ENCODE results near the gene LRGUK. TPM values are rescaled to one million over a fixed set of nuclear protein-coding genes. Genes with fewer than 3 reads are reported as not detected.
"Not testable (repeated sequence)": the region's sequence is repeated elsewhere in the genome, so short reads cannot be mapped to it uniquely, and the experiment has no call there.

Gene LRGUK
- total RNA-seq, 2 donors from 2014 or later = 0.30 to 0.42 TPM

DNA sequence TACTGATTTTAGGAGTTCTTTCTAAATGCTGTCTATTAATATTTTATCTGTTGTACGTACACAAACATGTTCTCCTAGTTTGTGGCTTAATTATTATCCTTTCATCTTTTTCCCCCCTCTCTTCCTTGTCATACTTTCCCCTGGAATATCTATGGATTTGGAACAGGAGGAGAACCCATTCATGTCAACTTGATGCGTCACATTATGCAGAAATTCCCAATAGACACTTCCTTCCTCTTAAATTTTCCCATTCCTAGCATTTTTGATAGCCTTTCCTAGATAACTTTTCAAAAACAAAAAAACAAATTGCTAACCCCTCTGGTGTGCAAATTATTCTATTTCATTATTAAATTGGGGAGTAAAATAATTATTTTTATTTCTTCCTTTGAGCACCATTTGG, 153.4 kb downstream of the LRGUK start:
- no peaks in the 10 kb centered on the region for H3K4me1 Mint-ChIP-seq
- H3K9me3 Mint-ChIP-seq = peaks cover 3% of the 10 kb centered on the region
- H3K4me3 Mint-ChIP-seq = no peak overlapping the region
- no peaks in the 10 kb centered on the region for H3K36me3 Mint-ChIP-seq (ENCODE audit: low read depth)
- peaks cover 33% of the 10 kb centered on the region for H3K27me3 Mint-ChIP-seq
- ATAC-seq (replicated peaks) = no peak
- H3K27ac Mint-ChIP-seq = no peak overlapping the region

DNA sequence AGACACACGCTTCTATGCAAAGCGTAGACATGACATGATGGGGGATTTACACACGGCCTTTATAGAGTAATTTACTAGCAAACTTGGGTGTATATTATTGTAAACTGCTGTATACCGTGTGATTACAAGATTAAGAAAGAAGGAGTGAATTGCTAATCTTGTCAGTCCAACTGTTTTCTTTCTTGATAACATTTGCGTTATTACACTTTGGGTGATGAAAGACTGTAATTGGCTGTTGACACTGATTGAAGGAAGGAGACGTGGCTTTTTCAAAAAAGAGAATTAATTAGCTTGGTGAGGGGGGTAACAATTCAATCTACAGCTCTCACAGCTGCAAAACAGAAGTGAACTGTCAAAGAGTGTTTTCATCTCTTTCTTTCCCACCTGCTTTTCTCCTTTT, 156.9 kb downstream of the LRGUK start:
- H3K9me3 Mint-ChIP-seq = peaks cover 3% of the 10 kb centered on the region
- no peak overlapping the region for H3K27ac Mint-ChIP-seq
- H3K4me1 Mint-ChIP-seq = no peaks in the 10 kb centered on the region
- no peak for ATAC-seq (replicated peaks)
- H3K27me3 Mint-ChIP-seq = peaks cover 24% of the 10 kb centered on the region
- H3K4me3 Mint-ChIP-seq = no peak overlapping the region
- H3K36me3 Mint-ChIP-seq (ENCODE audit: low read depth) = no peaks in the 10 kb centered on the region

DNA sequence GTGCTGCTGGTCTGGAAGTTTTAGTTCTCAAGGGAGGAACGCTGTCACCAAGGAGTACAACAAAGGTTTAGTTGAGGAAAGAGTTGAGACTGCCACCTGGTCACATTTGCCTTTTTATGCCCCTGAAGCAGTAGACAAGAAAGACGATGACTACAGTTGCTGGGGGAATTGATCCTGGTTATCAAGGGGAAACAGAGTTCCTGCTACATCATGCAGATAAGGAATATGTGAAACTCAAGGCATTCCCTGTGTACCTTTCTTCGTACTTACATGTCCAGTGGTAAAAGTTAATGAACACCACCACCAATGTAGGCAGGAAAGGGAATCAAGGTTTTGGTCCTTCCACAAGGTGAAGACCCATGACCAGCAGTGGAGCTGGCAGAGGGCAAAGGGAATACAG, 157.8 kb downstream of the LRGUK start:
- no peaks in the 10 kb centered on the region for H3K4me1 Mint-ChIP-seq
- no peak overlapping the region for H3K27ac Mint-ChIP-seq
- no peak overlapping the region for H3K4me3 Mint-ChIP-seq

DNA sequence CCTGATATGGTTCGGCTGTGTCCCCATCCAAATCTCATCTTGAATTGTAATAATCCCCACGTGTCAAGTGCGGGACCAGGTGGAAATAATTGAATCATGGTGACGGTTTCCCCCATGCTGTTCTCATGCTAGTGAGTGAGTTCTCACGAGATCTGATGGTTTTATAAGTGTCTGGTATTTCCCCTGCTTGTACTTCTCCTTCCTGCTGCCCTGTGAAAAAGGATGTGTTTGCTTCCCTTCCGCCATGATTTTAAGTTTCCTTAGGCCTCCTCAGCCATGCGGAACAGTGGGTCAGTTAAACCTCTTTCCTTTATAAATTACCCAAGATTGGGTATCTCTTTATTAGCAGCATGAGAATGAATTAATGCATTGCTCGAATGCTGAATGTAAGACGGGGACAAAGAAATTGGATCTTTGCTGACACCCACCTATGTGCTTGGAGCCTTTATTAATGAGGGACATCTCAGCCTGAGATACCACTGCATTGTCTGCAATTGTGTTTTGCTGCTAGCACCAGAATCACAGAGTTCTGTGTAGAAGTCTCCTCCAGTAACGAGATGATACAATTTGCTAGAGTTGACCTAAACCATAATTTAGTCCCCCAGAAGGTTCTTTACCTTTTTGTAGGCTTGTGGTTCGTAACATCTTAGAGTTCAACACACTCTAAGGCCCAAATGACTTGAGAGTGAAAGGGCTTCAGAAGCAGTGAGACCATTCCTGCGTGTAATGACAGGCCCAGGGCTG, 160.9 kb downstream of the LRGUK start:
- H3K27me3 Mint-ChIP-seq = peaks cover 10% of the 10 kb centered on the region
- H3K4me3 Mint-ChIP-seq = no peak overlapping the region
- no peak for ATAC-seq (replicated peaks)

More for the DNA sequence above, 157.8 kb downstream of the LRGUK start:
- no peak for ATAC-seq (replicated peaks)
- Mint-ChIP-seq H3K36me3 (ENCODE audit: low read depth) (no peaks in the 10 kb centered on the region), H3K27me3 (peaks cover 19% of the 10 kb centered on the region), H3K9me3 (peaks cover 3% of the 10 kb centered on the region)

DNA sequence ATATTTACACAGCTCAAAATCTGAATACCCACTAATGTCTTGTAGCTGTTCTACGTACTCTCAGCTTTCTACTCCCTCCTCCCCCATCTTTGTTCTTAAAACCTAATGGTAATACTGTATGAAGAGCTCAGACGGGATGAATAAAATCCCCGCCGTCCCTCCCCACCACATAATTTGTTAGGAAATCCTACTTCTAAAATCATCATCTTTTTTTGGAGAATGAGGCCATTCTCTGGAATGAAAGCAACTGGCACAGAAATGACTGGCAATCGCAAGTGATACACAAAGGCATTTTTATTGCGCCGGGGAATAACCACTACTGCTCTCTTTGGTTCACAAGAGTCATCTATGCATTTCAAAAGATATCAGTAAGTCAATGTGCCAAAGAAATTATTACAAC, 162.3 kb downstream of the LRGUK start:
- Mint-ChIP-seq H3K27ac (no peak overlapping the region), H3K4me3 (no peak overlapping the region), H3K4me1 (no peaks in the 10 kb centered on the region), H3K27me3 (peaks cover 6% of the 10 kb centered on the region), H3K36me3 (ENCODE audit: low read depth) (peaks cover 6% of the 10 kb centered on the region), H3K9me3 (no peaks in the 10 kb centered on the region)
- no peak for ATAC-seq (replicated peaks)

More for the DNA sequence above, 160.9 kb downstream of the LRGUK start:
- no peaks in the 10 kb centered on the region for H3K4me1 Mint-ChIP-seq
- H3K9me3 Mint-ChIP-seq = peaks cover 3% of the 10 kb centered on the region
- no peaks in the 10 kb centered on the region for H3K36me3 Mint-ChIP-seq (ENCODE audit: low read depth)
- H3K27ac Mint-ChIP-seq = no peak overlapping the region

DNA sequence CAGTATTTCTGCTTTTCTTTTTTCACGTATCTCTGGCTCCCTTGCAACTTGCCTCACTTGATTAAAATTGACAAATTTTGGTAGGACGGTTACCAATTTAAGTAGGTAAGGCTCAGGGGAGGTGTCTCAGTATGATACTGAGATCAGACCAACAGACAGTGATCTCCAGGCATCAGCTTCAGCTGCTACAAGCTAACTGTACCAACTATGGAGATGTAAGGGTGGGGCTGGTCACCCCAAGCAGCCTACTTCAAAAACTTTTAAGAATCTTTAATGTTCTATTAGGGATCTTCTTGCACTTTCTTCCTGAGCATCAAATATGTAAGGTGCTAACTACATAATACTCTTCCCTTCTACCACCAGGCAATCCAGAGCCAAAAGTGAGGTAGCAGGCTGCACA, 162.7 kb downstream of the LRGUK start:
- no peak overlapping the region for H3K27ac Mint-ChIP-seq
- no peak overlapping the region for H3K4me3 Mint-ChIP-seq
- peaks cover 10% of the 10 kb centered on the region for H3K36me3 Mint-ChIP-seq (ENCODE audit: low read depth)
- no peaks in the 10 kb centered on the region for H3K9me3 Mint-ChIP-seq
- no peak for ATAC-seq (replicated peaks)
- peaks cover 6% of the 10 kb centered on the region for H3K27me3 Mint-ChIP-seq
- no peaks in the 10 kb centered on the region for H3K4me1 Mint-ChIP-seq

DNA sequence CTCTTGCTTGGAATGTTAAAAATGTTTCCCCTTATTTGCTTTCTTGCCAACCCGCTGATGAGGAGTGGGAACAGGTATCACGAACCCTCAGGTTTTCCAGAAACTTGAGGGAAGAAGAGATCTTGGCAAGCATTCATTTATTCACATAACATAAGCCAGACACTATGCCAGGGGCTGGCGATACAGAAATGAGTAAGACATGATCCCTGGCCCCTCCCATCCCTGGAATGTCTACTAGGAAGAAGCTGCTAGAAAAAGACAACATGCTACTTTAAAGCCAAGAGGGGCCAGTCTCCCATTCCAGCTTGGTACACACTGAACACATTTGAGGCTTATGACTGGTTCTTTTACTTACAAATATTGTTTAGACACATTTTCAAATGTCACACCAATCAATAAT, 163.1 kb downstream of the LRGUK start:
- H3K36me3 Mint-ChIP-seq (ENCODE audit: low read depth) = peaks cover 14% of the 10 kb centered on the region
- H3K9me3 Mint-ChIP-seq = no peaks in the 10 kb centered on the region
- H3K27ac Mint-ChIP-seq = no peak overlapping the region
- H3K4me3 Mint-ChIP-seq = no peak overlapping the region
- no peak for ATAC-seq (replicated peaks)
- H3K4me1 Mint-ChIP-seq = no peaks in the 10 kb centered on the region
- H3K27me3 Mint-ChIP-seq = peaks cover 2% of the 10 kb centered on the region

DNA sequence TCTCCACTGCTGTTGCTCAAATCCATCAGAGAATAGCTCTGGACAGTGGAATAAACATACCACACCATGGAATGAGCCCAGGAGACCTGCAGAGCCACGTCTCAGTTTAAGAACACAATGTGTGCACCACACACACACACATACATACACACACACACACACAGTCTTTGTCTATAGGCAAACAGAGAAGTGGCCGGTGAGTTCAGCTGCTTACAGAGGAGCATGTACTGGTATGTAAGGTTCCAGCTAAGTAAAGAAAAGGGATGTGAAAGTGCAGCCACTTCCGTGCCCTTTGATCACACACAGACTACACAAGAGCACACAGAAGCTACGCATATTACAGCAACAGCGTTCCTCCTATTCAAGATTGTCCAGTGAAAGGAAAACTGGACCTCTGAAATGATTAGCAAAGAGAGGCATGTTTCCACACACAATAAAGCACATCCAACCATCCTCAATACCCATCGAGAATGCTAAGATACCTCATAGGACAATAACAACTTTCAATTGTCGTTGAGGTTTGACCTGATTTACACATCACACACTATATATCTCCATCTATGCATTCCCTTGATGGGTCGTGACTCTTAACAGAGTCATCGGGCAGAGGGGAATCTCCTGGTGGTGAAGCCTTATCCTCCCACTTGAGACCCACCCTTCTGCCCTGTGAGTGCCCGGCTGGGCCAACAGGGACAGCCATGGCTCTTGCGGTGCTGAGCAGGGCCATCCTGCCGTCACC, 166.0 kb downstream of the LRGUK start:
- ATAC-seq (replicated peaks) = no peak
- H3K4me3 Mint-ChIP-seq = no peak overlapping the region
- H3K9me3 Mint-ChIP-seq = no peaks in the 10 kb centered on the region
- no peaks in the 10 kb centered on the region for H3K27me3 Mint-ChIP-seq
- no peak overlapping the region for H3K27ac Mint-ChIP-seq
- peaks cover 33% of the 10 kb centered on the region for H3K36me3 Mint-ChIP-seq (ENCODE audit: low read depth)
- H3K4me1 Mint-ChIP-seq = no peaks in the 10 kb centered on the region

DNA sequence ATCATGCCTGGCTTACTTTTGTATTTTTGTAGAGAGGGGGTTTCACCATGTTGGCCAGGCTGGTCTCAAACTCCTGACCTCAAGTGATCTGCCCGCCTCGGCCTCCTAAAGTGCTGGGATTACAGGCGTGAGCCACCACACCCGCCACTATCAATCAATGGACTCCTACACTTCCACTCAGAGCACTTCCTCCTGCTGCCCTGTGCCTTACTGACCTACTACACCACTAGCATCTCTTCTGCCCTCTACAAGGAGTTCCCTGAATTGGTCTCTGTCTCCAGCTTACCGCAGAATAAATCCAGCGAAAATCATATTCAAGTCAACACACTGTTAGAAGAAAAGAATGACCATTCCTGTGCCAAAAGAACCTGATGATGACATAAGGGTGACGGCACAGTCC, 168.8 kb downstream of the LRGUK start:
- not testable (repeated sequence) for H3K4me3 Mint-ChIP-seq; H3K4me1 Mint-ChIP-seq; H3K9me3 Mint-ChIP-seq; H3K27me3 Mint-ChIP-seq; ATAC-seq (replicated peaks); H3K27ac Mint-ChIP-seq
- peaks cover 57% of the 10 kb centered on the region for H3K36me3 Mint-ChIP-seq (ENCODE audit: low read depth)

DNA sequence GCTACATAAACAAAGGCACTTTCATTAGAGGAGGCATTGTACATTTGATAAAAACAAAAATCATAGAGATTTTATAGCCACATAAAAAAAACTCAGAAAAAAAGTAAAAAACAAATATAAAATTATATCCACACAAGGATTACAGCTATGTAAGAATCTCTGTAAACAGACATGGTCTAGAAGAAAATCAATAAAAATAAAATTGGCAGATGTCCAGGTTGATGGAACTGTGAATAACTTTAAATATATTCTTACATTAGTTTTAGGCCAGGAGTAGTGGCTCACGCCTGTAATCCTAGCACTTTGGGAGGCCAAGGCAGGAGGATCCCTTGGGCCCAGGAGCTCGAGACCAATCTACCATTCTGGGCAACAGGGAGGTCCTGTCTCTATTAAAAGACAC, 170.3 kb downstream of the LRGUK start:
- H3K27me3 Mint-ChIP-seq = no peaks in the 10 kb centered on the region
- no peak for ATAC-seq (replicated peaks)
- H3K4me1 Mint-ChIP-seq = no peaks in the 10 kb centered on the region
- H3K9me3 Mint-ChIP-seq = no peaks in the 10 kb centered on the region
- H3K27ac Mint-ChIP-seq = no peak overlapping the region
- no peak overlapping the region for H3K4me3 Mint-ChIP-seq
- H3K36me3 Mint-ChIP-seq (ENCODE audit: low read depth) = peaks cover 72% of the 10 kb centered on the region

DNA sequence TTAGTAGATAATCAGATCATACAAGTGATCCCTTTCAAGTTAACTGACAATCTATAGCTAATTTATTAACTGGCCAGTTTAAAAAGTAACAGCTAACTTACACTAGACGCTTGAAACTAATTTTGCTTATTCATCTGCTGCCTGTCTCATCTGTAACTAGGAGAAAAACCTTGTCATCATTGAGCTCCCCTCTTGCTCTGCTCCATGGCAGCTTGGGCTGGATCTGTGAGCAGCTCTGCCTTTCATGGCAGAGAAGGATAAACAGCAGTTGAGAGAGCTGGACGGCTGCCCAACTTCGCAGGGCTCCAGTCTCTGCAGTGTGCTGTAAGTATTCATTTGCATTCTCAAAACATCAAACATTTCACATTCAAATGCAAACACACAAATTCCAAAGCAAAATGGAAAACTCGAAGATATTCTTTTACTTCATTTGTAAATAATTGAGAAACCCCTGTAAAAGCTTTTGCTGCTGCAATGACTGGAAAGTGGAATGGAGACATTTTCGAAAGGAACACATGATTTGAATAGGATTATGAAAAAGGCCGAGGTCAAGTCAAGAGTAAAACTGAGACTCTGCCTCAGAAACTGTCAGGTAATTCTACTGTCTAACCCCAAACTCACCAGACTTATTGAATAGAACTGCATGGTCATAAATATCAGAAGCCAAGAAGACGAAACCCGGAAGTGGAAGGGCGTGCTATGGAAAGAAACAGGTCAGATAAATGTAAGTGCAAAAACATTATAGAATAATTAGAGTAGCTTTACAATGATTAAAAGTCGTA, 172.0 kb downstream of the LRGUK start:
- Mint-ChIP-seq H3K27ac (no peak overlapping the region), H3K4me1 (no peaks in the 10 kb centered on the region), H3K4me3 (no peak overlapping the region), H3K27me3 (no peaks in the 10 kb centered on the region), H3K9me3 (no peaks in the 10 kb centered on the region), H3K36me3 (ENCODE audit: low read depth) (peaks cover 82% of the 10 kb centered on the region)
- ATAC-seq (replicated peaks) = no peak

DNA sequence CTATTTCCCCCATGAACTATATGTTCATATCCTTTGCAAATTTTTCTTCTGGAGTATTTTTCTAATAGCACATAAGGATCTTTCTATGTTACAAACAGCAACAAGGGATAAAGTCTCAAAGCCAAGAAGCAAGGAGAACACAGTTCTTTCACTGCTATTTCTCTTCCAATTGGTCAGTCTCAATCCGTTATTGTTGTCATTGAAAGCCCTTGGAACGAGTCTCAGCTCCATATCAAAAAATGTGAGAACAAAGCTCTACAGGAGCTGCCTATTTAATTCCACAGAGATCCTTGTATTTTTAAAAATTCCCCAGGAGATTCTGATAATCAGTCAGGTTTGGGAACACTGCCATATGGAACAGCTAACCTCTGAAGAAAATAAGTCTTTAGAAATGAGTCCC, 173.8 kb downstream of the LRGUK start:
- no peak overlapping the region for H3K27ac Mint-ChIP-seq
- no peak overlapping the region for H3K4me3 Mint-ChIP-seq
- no peaks in the 10 kb centered on the region for H3K4me1 Mint-ChIP-seq
- H3K27me3 Mint-ChIP-seq = no peaks in the 10 kb centered on the region
- no peak for ATAC-seq (replicated peaks)
- peaks cover 80% of the 10 kb centered on the region for H3K36me3 Mint-ChIP-seq (ENCODE audit: low read depth)
- H3K9me3 Mint-ChIP-seq = no peaks in the 10 kb centered on the region

DNA sequence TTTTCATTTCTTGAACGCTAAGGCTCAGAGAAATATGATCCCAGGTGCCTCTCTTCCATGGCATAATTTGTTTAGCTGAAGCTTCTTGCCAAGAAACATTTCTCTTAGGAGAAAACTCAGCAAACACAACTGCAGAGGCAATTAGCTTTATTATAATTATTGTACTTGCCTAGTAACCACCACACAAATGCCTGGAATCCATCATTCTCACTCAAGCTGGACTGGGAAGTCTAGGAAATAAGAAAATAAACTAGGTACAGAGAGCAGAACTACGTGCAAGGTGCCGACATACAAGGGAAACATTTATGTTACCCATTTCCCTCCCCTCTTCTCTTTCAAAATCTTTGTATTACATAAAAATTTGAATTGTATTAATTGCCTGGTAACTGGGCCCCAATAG, 174.5 kb downstream of the LRGUK start:
- no peak for ATAC-seq (replicated peaks)
- Mint-ChIP-seq H3K4me3 (no peak overlapping the region), H3K27ac (no peak overlapping the region), H3K27me3 (no peaks in the 10 kb centered on the region), H3K4me1 (no peaks in the 10 kb centered on the region), H3K9me3 (no peaks in the 10 kb centered on the region), H3K36me3 (ENCODE audit: low read depth) (peaks cover 81% of the 10 kb centered on the region)

DNA sequence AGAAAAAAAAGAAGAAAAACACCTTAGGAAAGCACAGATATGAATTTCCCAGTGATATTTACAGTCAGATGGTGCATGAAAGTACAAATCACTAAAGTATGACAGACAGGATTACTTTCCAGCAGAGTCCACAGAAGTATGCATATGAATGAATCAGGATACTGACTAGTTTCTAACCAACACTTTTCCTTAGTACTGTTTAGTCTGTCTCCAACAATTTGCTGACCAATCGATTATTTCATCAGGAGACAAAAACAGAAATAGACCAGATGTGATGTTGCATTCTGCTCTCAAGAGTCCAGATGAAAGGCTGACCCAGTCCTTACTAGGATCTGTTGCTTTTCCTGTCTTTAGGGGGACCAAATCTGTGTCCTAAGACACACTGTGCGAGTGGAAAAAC, 175.0 kb downstream of the LRGUK start:
- no peaks in the 10 kb centered on the region for H3K4me1 Mint-ChIP-seq
- no peaks in the 10 kb centered on the region for H3K27me3 Mint-ChIP-seq
- ATAC-seq (replicated peaks) = no peak
- H3K36me3 Mint-ChIP-seq (ENCODE audit: low read depth) = peaks cover 83% of the 10 kb centered on the region
- no peaks in the 10 kb centered on the region for H3K9me3 Mint-ChIP-seq
- no peak overlapping the region for H3K4me3 Mint-ChIP-seq
- no peak overlapping the region for H3K27ac Mint-ChIP-seq

DNA sequence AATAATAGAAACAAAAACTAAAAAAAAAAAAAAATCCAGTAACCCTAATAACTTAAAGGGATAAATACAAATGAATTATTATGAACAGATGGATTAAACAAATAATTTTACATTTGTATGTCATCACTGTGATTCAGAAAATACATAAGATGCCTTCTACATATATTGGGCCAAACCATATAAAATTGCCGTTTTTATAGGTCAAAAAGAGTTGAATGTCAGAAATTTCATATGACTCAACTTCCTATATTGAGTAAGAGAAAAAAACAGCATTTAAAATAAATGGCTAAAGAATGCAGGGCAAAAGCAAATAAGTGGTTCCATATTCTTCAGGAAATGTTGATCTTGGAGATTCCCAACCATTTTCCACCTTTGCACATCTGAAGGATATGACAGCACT, 180.2 kb downstream of the LRGUK start:
- Mint-ChIP-seq H3K36me3 (ENCODE audit: low read depth) (peaks cover 55% of the 10 kb centered on the region), H3K4me1 (peaks cover 6% of the 10 kb centered on the region), H3K9me3 (no peaks in the 10 kb centered on the region), H3K27me3 (no peaks in the 10 kb centered on the region), H3K4me3 (no peak overlapping the region), H3K27ac (no peak overlapping the region)
- ATAC-seq (replicated peaks) = no peak
